Caki2 (cell line): ENCODE data around the gene RPL19. TPM values are rescaled to one million over a fixed set of nuclear protein-coding genes. Genes with fewer than 3 reads are reported as not detected.

Source experiments
- total RNA-seq: library from RNA; depleted of rRNA; stranded (reverse); fragments of >200 nt; shearing (Covaris generic); gene quantifications from 2 replicates; pipeline ENCODE4 v1.2.3, GENCODE V29; 2014; ENCODE audit warnings: low replicate concordance; rRNA removed

Gene RPL19
- total RNA-seq, 1 experiment from 2014 or later, result 2,576 TPM

Other genes with a start within 250 kb of the RPL19 start
- not detected in 2 replicates for gene FBXO47, start 232.9 kb upstream of the RPL19 start, total RNA-seq
- gene PLXDC1, start 48.6 kb upstream of the RPL19 start, total RNA-seq, result not detected in 2 replicates
- not detected in 2 replicates for gene ARL5C, start 34.1 kb upstream of the RPL19 start, total RNA-seq
- gene CACNB1, start 2.6 kb upstream of the RPL19 start, total RNA-seq, result 2.1 and 3.4 TPM in 2 replicates
- gene STAC2, start 25.7 kb downstream of the RPL19 start, total RNA-seq, result not detected in 2 replicates
- gene FBXL20, start 201.3 kb downstream of the RPL19 start, total RNA-seq, result 3.8 and 9.2 TPM in 2 replicates